Suprapubic skin (tissue), 3 donors: ENCODE results near the gene ACTL9.

ENCODE experiments used
- CTCF ChIP-seq, 2 donors: fragments of 200-600 bp in 1 of 2; fragments of 450-650 bp in 1 of 2; sonication (generic) in 1 of 2; IDR thresholded peaks; one replicate each; pipeline ENCODE4 v1.5.1; 2016 to 2019; ENCODE audit warnings: antibody characterized with exemption in 2 of 2, mild to moderate bottlenecking in 1 of 2, moderate library complexity in 1 of 2
- POLR2A ChIP-seq, 2 donors: fragments of 450-650 bp; IDR thresholded peaks; one replicate each; pipeline ENCODE4 v1.6.1; 2017; ENCODE audit warnings: antibody characterized with exemption in 2 of 2, mild to moderate bottlenecking in 2 of 2, moderate library complexity in 2 of 2

GRCh38 chr19:8686549-8686948, 12.0 kb downstream of the ACTL9 start:
- no peak for TF ChIP-seq POLR2A (IDR thresholded peaks at IDR 0.05)
- TF ChIP-seq CTCF (IDR thresholded peaks at IDR 0.05) = no peak
